ENCODE measurements around the gene MYO5B. TPM values are rescaled to one million over a fixed set of nuclear protein-coding genes. Genes with fewer than 3 reads are reported as not detected.

MYO5B gene
- total RNA-seq, 1 donor from 2014 or later = 31.3 TPM

DNA sequence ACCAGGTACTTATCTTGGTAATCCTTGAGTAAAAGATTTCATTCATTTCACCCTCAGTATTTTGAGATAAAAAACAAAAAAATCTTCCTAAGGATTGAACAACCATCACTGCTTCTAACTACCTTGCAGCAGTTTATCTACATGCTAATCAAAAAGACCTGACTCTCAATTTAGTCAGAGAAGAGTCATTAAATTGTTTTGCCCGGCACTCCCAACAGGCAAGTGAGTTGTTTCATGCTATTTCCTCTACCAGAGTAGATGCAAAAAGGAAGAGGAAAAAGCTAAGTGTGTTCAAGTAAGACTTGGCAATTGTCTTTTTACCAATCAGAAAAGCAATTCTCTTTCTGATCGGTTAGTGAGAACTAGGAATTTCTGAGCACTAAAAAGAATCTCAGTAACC, 39.5 kb downstream of the MYO5B start:
- Histone ChIP-seq H3K36me3 (ENCODE audit: control insufficient read depth, insufficient read depth, low read length) (no peaks in the 10 kb centered on the region), H3K27me3 (ENCODE audit: control insufficient read depth, insufficient read depth, low read length) (no peaks in the 10 kb centered on the region), H3K4me3 (ENCODE audit: low read depth, low read length) (no peak overlapping the region)
- TF ChIP-seq, protein P1, sequence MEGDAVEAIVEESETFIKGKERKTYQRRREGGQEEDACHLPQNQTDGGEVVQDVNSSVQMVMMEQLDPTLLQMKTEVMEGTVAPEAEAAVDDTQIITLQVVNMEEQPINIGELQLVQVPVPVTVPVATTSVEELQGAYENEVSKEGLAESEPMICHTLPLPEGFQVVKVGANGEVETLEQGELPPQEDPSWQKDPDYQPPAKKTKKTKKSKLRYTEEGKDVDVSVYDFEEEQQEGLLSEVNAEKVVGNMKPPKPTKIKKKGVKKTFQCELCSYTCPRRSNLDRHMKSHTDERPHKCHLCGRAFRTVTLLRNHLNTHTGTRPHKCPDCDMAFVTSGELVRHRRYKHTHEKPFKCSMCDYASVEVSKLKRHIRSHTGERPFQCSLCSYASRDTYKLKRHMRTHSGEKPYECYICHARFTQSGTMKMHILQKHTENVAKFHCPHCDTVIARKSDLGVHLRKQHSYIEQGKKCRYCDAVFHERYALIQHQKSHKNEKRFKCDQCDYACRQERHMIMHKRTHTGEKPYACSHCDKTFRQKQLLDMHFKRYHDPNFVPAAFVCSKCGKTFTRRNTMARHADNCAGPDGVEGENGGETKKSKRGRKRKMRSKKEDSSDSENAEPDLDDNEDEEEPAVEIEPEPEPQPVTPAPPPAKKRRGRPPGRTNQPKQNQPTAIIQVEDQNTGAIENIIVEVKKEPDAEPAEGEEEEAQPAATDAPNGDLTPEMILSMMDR (IDR thresholded peaks at IDR 0.05; ENCODE audit: insufficient read depth, low read length, severe bottlenecking) = no peak
- DNase-seq (ENCODE audit: low read depth) = peak; percentile 57
- no peak for FAIRE-seq

DNA sequence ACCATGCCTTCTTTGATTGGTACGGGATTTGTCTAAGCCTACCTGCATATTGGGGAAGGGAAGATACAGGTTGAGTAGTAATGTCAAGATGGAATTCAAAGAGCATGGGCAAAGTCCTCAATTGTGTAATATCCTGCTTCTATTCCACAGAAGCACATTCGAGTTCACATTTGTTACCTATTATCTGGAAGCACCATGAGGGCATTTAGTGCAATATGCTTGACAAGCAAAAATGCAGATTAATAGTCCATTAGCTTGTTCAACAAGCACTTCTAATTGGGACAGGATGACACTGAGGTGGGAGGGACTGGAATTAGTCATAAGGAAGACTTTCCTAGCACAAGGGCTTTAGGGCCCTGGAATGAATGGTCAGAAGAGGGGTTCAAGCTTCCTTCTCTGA, 40.5 kb downstream of the MYO5B start:
- no peak for FAIRE-seq

DNA sequence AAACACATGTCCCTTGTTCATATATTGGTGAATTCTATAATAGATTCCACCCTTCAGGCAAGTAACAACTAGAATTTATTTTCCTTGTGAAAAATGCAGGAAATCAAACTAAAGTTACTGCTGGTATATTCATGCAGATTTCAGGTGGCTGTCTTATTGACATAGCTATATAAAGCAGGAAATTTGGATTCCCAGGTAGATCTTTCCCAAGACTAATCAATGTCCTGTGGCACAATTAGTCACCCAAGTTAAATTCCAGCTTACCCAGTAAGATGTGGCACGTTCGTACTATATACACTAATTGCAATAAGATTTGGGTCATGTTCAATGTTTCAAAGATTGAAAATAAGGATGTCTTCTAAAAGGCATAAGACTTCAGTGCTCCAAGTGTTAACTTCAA, 42.0 kb downstream of the MYO5B start:
- H3K27me3 ChIP-seq (ENCODE audit: control insufficient read depth, insufficient read depth, low read length) = no peaks in the 10 kb centered on the region
- DNase-seq (ENCODE audit: low read depth) = peak; percentile 71

More for the DNA sequence above, 40.5 kb downstream of the MYO5B start:
- TF ChIP-seq, protein P1 (IDR thresholded peaks at IDR 0.05; ENCODE audit: insufficient read depth, low read length, severe bottlenecking) = no peak
- Histone ChIP-seq H3K27me3 (ENCODE audit: control insufficient read depth, insufficient read depth, low read length) (no peaks in the 10 kb centered on the region), H3K4me3 (ENCODE audit: low read depth, low read length) (no peak overlapping the region), H3K36me3 (ENCODE audit: control insufficient read depth, insufficient read depth, low read length) (no peaks in the 10 kb centered on the region)
- peak; percentile 42 for DNase-seq (ENCODE audit: low read depth)

DNA sequence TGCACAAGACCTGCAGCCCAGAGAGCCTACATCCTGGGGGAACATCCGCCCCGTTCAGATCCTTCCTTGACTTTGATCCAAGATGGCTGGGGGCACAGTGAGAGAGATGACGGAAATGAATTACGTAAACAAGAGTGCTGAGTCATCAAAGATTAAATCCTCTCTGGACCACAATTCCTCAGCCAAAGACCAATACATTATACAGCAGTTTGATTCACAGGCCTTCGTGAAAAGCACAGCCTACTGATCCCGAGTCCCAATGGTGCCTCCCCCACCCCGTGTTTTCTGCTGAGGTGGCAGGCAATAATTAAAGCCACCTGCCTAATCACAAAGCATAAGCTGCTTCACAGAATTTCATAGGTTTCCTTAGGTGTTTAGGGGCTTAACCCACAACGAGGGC, 43.0 kb downstream of the MYO5B start:
- Histone ChIP-seq H3K4me3 (ENCODE audit: low read depth, low read length) (no peak overlapping the region), H3K27me3 (ENCODE audit: control insufficient read depth, insufficient read depth, low read length) (no peaks in the 10 kb centered on the region), H3K36me3 (ENCODE audit: control insufficient read depth, insufficient read depth, low read length) (no peaks in the 10 kb centered on the region)
- DNase-seq (ENCODE audit: low read depth) = peak; percentile 82
- no peak for FAIRE-seq
- TF ChIP-seq, protein P1 (IDR thresholded peaks at IDR 0.05; ENCODE audit: insufficient read depth, low read length, severe bottlenecking) = no peak

More for the DNA sequence above, 42.0 kb downstream of the MYO5B start:
- H3K4me3 ChIP-seq (ENCODE audit: low read depth, low read length) = no peak overlapping the region
- FAIRE-seq = no peak
- no peaks in the 10 kb centered on the region for H3K36me3 ChIP-seq (ENCODE audit: control insufficient read depth, insufficient read depth, low read length)
- TF ChIP-seq, protein P1 (IDR thresholded peaks at IDR 0.05; ENCODE audit: insufficient read depth, low read length, severe bottlenecking) = no peak

DNA sequence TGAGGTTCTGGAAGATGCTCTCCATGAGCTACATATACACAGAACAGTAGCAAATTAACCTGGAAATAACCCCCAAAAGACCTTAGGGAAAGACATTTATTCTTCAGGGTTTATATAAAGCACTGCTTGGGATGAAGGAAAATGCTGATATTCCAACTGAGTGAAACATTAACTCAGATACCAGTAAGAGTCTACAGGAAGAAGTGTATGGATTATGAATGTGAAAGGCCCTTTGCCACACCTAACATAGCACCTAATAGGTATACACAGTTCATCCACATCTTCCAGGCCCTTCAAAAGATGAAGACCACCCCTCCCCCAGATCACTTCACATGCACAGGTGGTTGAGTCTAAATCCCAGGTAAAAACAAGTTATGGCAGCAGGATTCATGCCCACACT, 50.4 kb downstream of the MYO5B start:
- no peak for DNase-seq (ENCODE audit: low read depth)

DNA sequence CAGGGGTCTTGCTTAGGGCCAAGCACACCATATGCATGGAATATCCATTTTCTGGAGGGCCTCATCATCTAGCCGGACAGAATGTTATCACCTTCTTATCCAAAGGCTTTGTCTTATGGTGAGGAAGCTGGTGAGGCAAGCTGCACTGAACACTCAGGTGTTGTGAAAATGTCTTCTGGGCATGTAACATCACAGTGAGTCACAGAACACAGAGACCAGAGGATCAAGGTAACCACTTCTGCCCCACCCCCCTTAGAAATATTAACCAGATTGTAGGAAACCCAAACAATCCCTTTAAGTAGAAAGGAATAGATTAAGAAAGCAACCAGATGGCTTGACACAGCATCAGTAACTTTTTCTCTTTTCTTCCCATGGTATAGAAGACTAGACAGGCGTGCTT, 51.1 kb downstream of the MYO5B start:
- DNase-seq (ENCODE audit: low read depth) = peak; percentile 97
- Histone ChIP-seq H3K36me3 (ENCODE audit: control insufficient read depth, insufficient read depth, low read length) (no peaks in the 10 kb centered on the region), H3K4me3 (ENCODE audit: low read depth, low read length) (no peak overlapping the region), H3K27me3 (ENCODE audit: control insufficient read depth, insufficient read depth, low read length) (no peaks in the 10 kb centered on the region)
- peak; percentile 89 for FAIRE-seq
- TF ChIP-seq, protein P1 (IDR thresholded peaks at IDR 0.05; ENCODE audit: insufficient read depth, low read length, severe bottlenecking) = no peak

More for the DNA sequence above, 50.4 kb downstream of the MYO5B start:
- TF ChIP-seq, protein P1 (IDR thresholded peaks at IDR 0.05; ENCODE audit: insufficient read depth, low read length, severe bottlenecking) = no peak
- no peaks in the 10 kb centered on the region for H3K27me3 ChIP-seq (ENCODE audit: control insufficient read depth, insufficient read depth, low read length)
- H3K36me3 ChIP-seq (ENCODE audit: control insufficient read depth, insufficient read depth, low read length) = no peaks in the 10 kb centered on the region
- no peak for FAIRE-seq
- no peak overlapping the region for H3K4me3 ChIP-seq (ENCODE audit: low read depth, low read length)
